ENCODE data around the gene POU6F2.

The POU6F2 gene

DNA sequence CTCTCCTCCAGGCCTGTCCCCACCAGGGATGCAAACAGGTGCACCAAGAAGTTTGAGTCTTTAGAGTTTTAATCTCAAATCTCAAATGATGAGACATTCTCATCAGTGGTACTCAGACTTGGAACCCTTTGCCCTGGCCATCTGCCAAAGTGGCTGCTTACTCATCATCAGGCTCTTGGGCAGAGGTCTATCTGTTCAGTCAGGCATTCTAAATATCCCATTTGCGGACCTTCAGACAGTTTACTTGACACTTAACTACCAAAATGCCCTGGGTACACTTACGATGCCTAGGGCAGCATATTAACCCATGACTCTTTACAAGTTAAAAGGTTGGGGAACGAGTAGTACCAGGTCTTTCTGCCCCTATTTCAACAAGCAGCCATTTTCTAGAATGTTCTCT lies 527.3 kb downstream of the POU6F2 start:
- no peak for TF ChIP-seq CTCF (conservative IDR thresholded peaks at IDR 0.05)
- H3K27ac ChIP-seq = no peak overlapping the region

DNA sequence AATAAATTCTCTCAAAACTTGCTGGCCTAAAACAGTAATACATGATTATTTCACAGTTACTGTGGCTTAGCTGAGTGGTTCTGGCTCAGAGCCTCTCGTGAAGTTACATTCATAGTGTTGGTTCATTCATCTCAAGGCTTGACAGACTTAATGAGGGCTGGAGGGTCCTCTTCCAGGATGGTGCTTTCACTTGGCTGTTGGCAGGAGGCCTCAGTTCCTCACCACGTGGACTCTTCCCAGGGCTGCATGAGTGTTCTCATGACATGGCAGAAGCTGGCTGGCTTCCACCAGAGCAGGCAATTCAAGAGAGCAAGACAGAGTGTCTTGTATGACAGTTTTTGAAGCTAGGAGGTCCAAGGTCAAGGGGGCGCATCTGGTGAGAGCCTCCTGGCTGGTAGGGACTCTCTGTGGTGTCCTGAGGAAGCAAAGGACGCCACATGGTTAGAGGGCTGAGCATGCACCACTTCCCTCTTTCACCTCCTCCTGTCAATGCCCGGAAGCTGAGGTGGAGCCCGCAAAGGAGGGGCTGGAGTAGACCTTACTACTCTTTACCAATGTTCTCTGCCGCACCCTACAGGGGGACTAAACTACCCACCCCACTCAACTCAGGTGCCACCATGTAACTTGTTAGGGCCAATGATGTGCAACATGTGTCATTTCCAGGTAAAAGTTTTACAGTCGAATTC lies 530.3 kb downstream of the POU6F2 start:
- H3K27ac ChIP-seq = no peak overlapping the region
- TF ChIP-seq CTCF (conservative IDR thresholded peaks at IDR 0.05) = no peak

DNA sequence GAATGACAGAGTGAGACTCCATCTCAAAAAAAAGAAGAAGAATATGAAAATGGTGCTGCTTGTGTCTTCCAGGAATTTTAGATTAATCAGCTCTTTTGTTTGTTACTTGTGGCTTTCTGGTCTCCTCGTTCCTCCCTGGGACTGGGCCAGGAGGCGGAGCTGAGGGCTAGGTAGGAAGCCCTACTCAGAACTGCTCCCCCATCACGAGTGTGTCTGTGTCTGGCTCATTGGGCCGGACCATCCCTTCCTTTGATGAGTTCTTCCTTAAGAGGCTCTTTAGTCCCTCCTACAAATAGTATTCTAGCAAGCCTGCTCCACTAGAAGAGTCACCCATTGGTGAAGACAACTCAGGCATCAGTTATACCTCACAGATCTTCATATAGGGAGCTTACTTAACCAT lies 531.7 kb downstream of the POU6F2 start:
- TF ChIP-seq CTCF (conservative IDR thresholded peaks at IDR 0.05) = no peak
- H3K27ac ChIP-seq = no peak overlapping the region

DNA sequence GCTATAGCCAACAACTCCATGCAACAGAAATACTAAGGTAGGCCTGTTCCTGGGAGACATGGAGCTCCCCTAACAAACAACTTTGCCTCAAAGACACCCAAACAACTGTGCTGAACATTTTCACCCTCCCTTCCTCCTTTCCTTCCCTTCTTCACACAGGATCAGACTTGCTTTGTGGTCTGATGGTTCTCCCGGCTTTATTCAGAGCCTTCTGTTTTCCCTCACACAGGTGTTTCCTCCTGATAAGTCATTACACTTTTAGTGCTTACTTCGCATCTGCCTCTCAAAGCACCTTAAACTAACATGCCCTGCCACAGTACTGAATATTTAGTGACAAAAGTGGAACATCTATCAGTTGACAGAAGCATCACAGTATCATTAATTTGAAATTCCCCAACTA lies 532.2 kb downstream of the POU6F2 start:
- H3K27ac ChIP-seq = no peak overlapping the region
- TF ChIP-seq CTCF (conservative IDR thresholded peaks at IDR 0.05) = no peak

DNA sequence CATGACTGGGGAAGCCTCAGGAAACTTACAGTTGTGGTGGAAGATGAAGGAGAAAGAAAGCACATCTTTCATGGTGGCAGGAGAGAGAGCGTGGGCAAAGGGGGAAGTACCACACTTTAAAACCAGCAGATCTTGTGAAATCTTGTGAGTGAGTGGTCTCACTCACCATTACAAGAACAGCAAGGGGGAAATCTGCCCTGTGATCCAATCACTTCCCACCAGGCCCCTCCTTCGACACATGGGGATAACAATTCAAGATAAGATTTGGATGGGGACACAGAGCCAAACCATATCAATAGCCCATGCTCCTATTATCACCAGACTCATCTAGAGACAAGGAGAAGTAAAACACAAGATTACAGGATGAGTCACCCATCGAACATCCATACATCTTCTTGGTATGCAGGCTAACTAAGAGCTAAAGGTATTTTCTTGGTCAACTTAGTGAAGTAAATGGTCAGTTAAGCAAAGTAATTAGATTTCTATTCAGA lies 533.2 kb downstream of the POU6F2 start:
- no peak overlapping the region for H3K27ac ChIP-seq
- TF ChIP-seq CTCF (conservative IDR thresholded peaks at IDR 0.05) = no peak

DNA sequence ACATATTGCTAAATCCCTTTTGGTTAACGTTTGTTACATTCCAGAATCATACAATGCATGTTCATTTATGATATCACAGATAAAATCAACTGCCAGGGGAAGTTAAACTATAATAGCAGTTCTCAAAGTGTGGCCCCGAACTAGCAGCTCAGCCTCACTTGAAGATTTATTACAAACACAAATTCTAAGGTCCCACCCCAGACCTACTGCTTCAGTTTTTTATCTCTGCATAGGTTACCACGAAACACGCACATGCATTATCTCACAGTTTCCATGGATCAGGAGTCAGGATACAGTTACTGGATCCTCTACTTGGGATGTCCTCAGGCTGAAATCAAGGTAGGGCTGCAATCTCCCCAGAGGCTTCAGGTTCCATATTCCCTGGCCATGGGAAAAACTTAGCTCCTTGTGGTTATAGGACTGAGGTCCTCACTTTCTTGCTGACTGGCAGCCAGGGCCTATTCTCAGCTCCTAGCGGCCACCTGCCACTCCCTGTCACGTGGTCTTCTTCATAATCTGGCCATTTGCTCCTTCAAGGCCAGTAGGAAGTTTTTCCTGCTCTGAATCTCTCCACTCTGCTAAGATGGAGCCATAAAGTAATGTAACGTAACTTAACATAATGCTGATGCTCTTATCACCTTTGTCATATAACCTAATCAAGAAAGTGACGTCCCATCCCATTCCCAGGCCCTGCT lies 538.0 kb downstream of the POU6F2 start:
- no peak for TF ChIP-seq CTCF (conservative IDR thresholded peaks at IDR 0.05)
- no peak overlapping the region for H3K27ac ChIP-seq

GRCh38 chr7:39516498-39516897 lies 538.8 kb downstream of the POU6F2 start:
- no peak overlapping the region for H3K27ac ChIP-seq
- no peak for TF ChIP-seq CTCF (conservative IDR thresholded peaks at IDR 0.05)

Measured in VCaP (cell line).